Measurements from ENCODE around the gene PTPRR.
"Not testable (repeated sequence)": the region's sequence is repeated elsewhere in the genome, so short reads cannot be mapped to it uniquely, and the experiment has no call there.

- TF ChIP-seq CTCF (IDR thresholded peaks at IDR 0.05; ENCODE audit: low read depth, low read length); MAX (IDR thresholded peaks at IDR 0.05; ENCODE audit: low read depth, low read length); POLR2A (IDR thresholded peaks at IDR 0.05; ENCODE audit: extremely low read depth, insufficient read length): not testable (repeated sequence)
These were observed 112.5 kb downstream of the PTPRR start for GRCh38 chr12:70807993-70808392.
